CD1c-positive myeloid dendritic cell (primary cell): ENCODE measurements around the gene PTPRN2.

Source experiments
- DNase-seq: peaks from one replicate; pipeline ENCODE4 v3.0.0-alpha.2; 2016; ENCODE audit errors: extremely low spot score

Gene PTPRN2

GRCh38 chr7:157796846-157797245 lies 790.8 kb downstream of the PTPRN2 start:
- DNase-seq = no peak

GRCh38 chr7:157795643-157796042 lies 792.0 kb downstream of the PTPRN2 start:
- no peak for DNase-seq

- DNase-seq = no peak
Measured at GRCh38 chr7:157795199-157795598, 792.4 kb downstream of the PTPRN2 start.

- DNase-seq = no peak
Measured at GRCh38 chr7:157794746-157795065, 792.9 kb downstream of the PTPRN2 start.

- DNase-seq = no peak
Measured at GRCh38 chr7:157793973-157794745, 793.5 kb downstream of the PTPRN2 start.

GRCh38 chr7:157793087-157793353 lies 794.6 kb downstream of the PTPRN2 start:
- DNase-seq = no peak

GRCh38 chr7:157792241-157793086 lies 795.2 kb downstream of the PTPRN2 start:
- no peak for DNase-seq

GRCh38 chr7:157791666-157792065 lies 796.0 kb downstream of the PTPRN2 start:
- no peak for DNase-seq

- no peak for DNase-seq
Measured at GRCh38 chr7:157791261-157791660, 796.4 kb downstream of the PTPRN2 start.

GRCh38 chr7:157789942-157790341 lies 797.7 kb downstream of the PTPRN2 start:
- DNase-seq = no peak

GRCh38 chr7:157789094-157789493 lies 798.5 kb downstream of the PTPRN2 start:
- DNase-seq = no peak

- no peak for DNase-seq
Measured at GRCh38 chr7:157788573-157788972, 799.0 kb downstream of the PTPRN2 start.

GRCh38 chr7:157787275-157787701 lies 800.3 kb downstream of the PTPRN2 start:
- DNase-seq = no peak

- no peak for DNase-seq
Measured at GRCh38 chr7:157786375-157787274, 801.0 kb downstream of the PTPRN2 start.

- no peak for DNase-seq
Measured at GRCh38 chr7:157785486-157786186, 802.0 kb downstream of the PTPRN2 start.

GRCh38 chr7:157784979-157785441 lies 802.6 kb downstream of the PTPRN2 start:
- no peak for DNase-seq

GRCh38 chr7:157784041-157784835 lies 803.4 kb downstream of the PTPRN2 start:
- DNase-seq = no peak

GRCh38 chr7:157782041-157782440 lies 805.6 kb downstream of the PTPRN2 start:
- no peak for DNase-seq

- DNase-seq = no peak
Measured at GRCh38 chr7:157780721-157781120, 806.9 kb downstream of the PTPRN2 start.

GRCh38 chr7:157780312-157780711 lies 807.3 kb downstream of the PTPRN2 start:
- no peak for DNase-seq

- no peak for DNase-seq
Measured at GRCh38 chr7:157779206-157779605, 808.4 kb downstream of the PTPRN2 start.
